Esophagus muscularis mucosa (tissue), 4 donors: ENCODE data around the gene CCND3. TPM values are rescaled to one million over a fixed set of nuclear protein-coding genes. Genes with fewer than 3 reads are reported as not detected.
A peak's percentile ranks its signal among the peaks of the same experiment; 100 is the strongest.

Experiments used
- DNase-seq: peaks from one replicate; pipeline ENCODE4 v3.0.0-alpha.2; 2017; ENCODE audit errors: extremely low spot score
- H3K27ac ChIP-seq, 4 donors: fragments of 200-600 bp; sonication (generic); replicated peaks in 1 of 4; 1 replicate in 3 of 4; 2 replicates in 1 of 4; pipeline ENCODE4 v1.5.1; 2016 to 2019; ENCODE audit warnings: mild to moderate bottlenecking in 1 of 4
- H3K27me3 ChIP-seq, 4 donors: fragments of 200-600 bp; sonication (generic); one replicate each; pipeline versions ENCODE4 v1.5.1 to v1.6.0; 2016 to 2019
- H3K36me3 ChIP-seq, 4 donors: fragments of 200-600 bp; sonication (generic); one replicate each; pipeline ENCODE4 v1.5.1; 2016 to 2019
- H3K4me1 ChIP-seq, 4 donors: fragments of 200-600 bp; sonication (generic); one replicate each; pipeline ENCODE4 v1.5.1; 2016 to 2019
- H3K4me3 ChIP-seq, 4 donors: fragments of 200-600 bp; sonication (generic); 1 replicate in 2 of 4; 2 replicates in 2 of 4; pipeline ENCODE4 v1.5.1; 2016 to 2019; ENCODE audit warnings: mild to moderate bottlenecking in 4 of 4, moderate library complexity in 1 of 4
- H3K9me3 ChIP-seq, 4 donors: fragments of 200-600 bp; sonication (generic); 1 replicate in 3 of 4; 2 replicates in 1 of 4; pipeline ENCODE4 v1.5.1; 2016 to 2019
- EP300 ChIP-seq: sonication (generic); formaldehyde crosslinking; IDR thresholded peaks from one replicate; pipeline ENCODE4 v1.6.1; 2017; ENCODE audit warnings: antibody characterized with exemption
- POLR2A ChIP-seq: fragments of 450-650 bp; IDR thresholded peaks from one replicate; pipeline ENCODE4 v1.6.1; 2017; ENCODE audit warnings: antibody characterized with exemption, moderate library complexity, mild to moderate bottlenecking, low read depth
- POLR2AphosphoS5 ChIP-seq, 2 donors: sonication (generic); formaldehyde crosslinking; IDR thresholded peaks; one replicate each; pipeline ENCODE4 v1.6.1; 2017; ENCODE audit warnings: antibody characterized with exemption in 2 of 2
- WGBS: methylation state at CpG from one replicate; pipeline ENCODE4 v1.1.5; 2018; 5-methylcytosine and 5-hydroxymethylcytosine counted together
- intact Hi-C: fragments of 100-400 bp; cut with DNase I; formaldehyde crosslinking; loops from one replicate; pipeline ENCODE4 v1.15.1; 2023
- total RNA-seq, 4 donors: library from RNA; depleted of rRNA; stranded (reverse); fragments of >200 nt; gene quantifications; one replicate each; pipeline versions ENCODE4 v1.1.0 to v1.2.1, GENCODE V29; 2016
- TF ChIP-seq, protein P1 (sequence below), 3 experiments: fragments of 200-600 bp in 2 of 3; fragments of 450-650 bp in 1 of 3; sonication (generic) in 2 of 3; IDR thresholded peaks; one replicate each; pipeline ENCODE4 v1.5.1; 2017 to 2019; ENCODE audit warnings: antibody characterized with exemption in 3 of 3, mild to moderate bottlenecking in 2 of 3, moderate library complexity in 1 of 3

CCND3 gene
- total RNA-seq, 4 donors from 2014 or later, result 110 to 167 (median 133) TPM

DNA sequence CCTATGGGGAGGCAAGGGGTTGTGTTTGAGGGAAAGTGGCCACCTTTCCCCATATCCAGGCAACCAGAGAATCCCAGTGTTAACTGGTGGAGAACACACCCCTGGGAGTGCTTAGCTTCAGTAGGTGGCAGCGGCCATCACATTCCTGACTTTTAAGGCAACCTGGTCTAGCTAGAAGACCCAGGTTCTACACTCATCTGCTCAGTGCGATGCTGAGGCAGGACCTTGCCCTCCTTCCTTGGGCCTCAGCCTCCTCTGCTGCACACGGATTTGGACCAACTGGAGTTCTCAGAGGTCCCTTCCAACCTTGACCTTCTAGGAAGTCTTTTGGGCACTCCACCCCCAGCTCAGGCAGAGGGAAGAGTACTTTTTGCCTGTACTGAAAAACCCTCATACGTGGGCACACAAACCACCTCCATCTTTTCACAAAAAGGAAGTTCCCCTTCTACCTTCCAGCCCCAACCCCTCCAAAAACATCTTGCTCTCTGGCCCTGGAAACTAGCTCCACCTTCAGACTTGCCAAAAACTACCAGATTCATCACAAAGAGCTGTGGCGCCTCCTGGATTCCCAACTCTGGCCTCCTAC lies 2.9 kb downstream of the CCND3 start:
- peaks cover 14 to 47% (median 35%) of the 10 kb centered on the region in 4 donors for H3K36me3 ChIP-seq
- peak overlapping the region; percentile 86 to 96 (median 92) for H3K27ac ChIP-seq
- peaks cover 57 to 68% (median 60%) of the 10 kb centered on the region in 4 donors for H3K4me1 ChIP-seq

DNA sequence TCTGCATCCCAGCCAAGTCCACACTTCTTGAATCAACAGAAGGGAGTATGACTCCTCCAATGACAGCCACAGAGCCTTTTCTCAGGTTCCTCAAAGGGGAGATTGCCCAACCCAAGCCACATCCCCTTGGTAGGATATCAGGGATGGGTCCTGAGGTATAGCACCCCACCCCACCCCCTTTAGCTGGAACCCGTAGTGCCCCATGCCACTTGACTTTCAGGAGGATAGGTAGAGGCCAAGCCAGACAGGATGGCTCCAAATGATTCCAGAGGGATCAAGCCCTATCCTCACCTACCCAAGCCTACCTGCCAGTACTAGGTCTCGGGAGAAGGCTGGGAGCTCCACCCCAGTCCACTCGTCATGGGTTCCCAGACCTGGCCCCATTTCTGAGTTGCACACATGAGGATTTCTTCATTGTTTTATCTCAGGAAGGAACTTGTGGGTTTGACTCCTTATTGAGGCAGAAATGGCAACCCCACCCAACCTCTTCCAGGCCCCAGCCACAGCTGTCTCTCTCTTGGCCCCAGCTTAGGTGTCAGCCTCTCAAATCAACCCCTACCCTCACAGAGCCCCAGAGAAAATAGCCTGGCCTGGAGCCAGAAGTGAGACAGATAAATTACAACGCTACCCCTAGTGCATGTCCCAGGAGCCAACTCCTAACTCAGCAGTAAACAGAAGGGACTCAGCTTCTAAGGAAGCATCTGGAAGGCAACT lies 3.6 kb downstream of the CCND3 start:
- Histone ChIP-seq H3K27me3 (no peaks in the 10 kb centered on the region), H3K9me3 (no peaks in the 10 kb centered on the region), H3K4me1 (peaks cover 57 to 68% (median 60%) of the 10 kb centered on the region in 4 donors), H3K4me3 (no peak overlapping the region), H3K27ac (peak overlapping the region; percentile 34 to 96 (median 88)), H3K36me3 (peaks cover 20 to 54% (median 42%) of the 10 kb centered on the region in 4 donors)
- 49% methylated on average over 4 of the region's 4 CpGs for WGBS
- intact Hi-C loops, result loop anchor here (2.0 to 10.0 kb wide), 2 partner anchors 93 to 107 kb away; no protein-coding TSS in a partner anchor
- no peak for DNase-seq
- no peak for TF ChIP-seq POLR2AphosphoS5 (IDR thresholded peaks at IDR 0.05)
- TF ChIP-seq, protein P1, sequence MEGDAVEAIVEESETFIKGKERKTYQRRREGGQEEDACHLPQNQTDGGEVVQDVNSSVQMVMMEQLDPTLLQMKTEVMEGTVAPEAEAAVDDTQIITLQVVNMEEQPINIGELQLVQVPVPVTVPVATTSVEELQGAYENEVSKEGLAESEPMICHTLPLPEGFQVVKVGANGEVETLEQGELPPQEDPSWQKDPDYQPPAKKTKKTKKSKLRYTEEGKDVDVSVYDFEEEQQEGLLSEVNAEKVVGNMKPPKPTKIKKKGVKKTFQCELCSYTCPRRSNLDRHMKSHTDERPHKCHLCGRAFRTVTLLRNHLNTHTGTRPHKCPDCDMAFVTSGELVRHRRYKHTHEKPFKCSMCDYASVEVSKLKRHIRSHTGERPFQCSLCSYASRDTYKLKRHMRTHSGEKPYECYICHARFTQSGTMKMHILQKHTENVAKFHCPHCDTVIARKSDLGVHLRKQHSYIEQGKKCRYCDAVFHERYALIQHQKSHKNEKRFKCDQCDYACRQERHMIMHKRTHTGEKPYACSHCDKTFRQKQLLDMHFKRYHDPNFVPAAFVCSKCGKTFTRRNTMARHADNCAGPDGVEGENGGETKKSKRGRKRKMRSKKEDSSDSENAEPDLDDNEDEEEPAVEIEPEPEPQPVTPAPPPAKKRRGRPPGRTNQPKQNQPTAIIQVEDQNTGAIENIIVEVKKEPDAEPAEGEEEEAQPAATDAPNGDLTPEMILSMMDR (IDR thresholded peaks at IDR 0.05), result no peak
- TF ChIP-seq EP300, result no peak
- no peak for TF ChIP-seq POLR2A

More for the DNA sequence above, 2.9 kb downstream of the CCND3 start:
- 55% methylated on average over 3 of the region's 5 CpGs for WGBS
- intact Hi-C loops, result loop anchor here (10.0 kb wide), 1 partner anchor 94 kb away; no protein-coding TSS in a partner anchor
- H3K4me3 ChIP-seq, result no peak overlapping the region
- no peak for DNase-seq
- H3K27me3 ChIP-seq, result no peaks in the 10 kb centered on the region
- TF ChIP-seq POLR2AphosphoS5 (IDR thresholded peaks at IDR 0.05) (no peak), POLR2A (no peak)
- H3K9me3 ChIP-seq, result no peaks in the 10 kb centered on the region

DNA sequence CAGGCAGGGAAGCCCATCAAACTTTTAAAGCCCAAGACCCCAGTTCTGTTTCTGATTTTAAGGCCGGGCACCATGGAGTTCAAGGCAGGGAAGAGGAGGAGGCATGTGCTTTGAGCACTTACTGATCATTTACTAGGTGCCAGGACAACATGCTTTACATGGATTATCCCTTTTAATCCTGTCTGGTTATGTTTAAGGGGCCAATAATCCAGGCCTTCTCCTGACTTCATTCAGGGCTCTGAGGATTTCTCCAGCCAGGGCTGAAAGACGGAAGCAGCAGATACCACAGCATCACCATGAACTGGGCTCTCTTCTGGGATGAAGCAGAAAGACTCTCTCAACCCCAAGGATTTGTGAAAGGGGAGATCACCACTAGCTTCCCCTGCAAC lies 4.1 kb downstream of the CCND3 start:
- TF ChIP-seq POLR2AphosphoS5 (IDR thresholded peaks at IDR 0.05) (no peak), POLR2A (no peak), EP300 (no peak)
- TF ChIP-seq, protein P1 (IDR thresholded peaks at IDR 0.05), result no peak
- H3K36me3 ChIP-seq, result peaks cover 26 to 60% (median 47%) of the 10 kb centered on the region in 4 donors
- peaks cover 55 to 64% (median 58%) of the 10 kb centered on the region in 4 donors for H3K4me1 ChIP-seq
- H3K4me3 ChIP-seq, result no peak overlapping the region
- 62% methylated on average over 2 of the region's 2 CpGs for WGBS
- DNase-seq, result no peak
- intact Hi-C loops, result loop anchor here (2.0 to 10.0 kb wide), 2 partner anchors 93 to 107 kb away; no protein-coding TSS in a partner anchor
- H3K9me3 ChIP-seq, result no peaks in the 10 kb centered on the region
- no peaks in the 10 kb centered on the region for H3K27me3 ChIP-seq
- peak overlapping the region; percentile 20 to 96 (median 60) for H3K27ac ChIP-seq

DNA sequence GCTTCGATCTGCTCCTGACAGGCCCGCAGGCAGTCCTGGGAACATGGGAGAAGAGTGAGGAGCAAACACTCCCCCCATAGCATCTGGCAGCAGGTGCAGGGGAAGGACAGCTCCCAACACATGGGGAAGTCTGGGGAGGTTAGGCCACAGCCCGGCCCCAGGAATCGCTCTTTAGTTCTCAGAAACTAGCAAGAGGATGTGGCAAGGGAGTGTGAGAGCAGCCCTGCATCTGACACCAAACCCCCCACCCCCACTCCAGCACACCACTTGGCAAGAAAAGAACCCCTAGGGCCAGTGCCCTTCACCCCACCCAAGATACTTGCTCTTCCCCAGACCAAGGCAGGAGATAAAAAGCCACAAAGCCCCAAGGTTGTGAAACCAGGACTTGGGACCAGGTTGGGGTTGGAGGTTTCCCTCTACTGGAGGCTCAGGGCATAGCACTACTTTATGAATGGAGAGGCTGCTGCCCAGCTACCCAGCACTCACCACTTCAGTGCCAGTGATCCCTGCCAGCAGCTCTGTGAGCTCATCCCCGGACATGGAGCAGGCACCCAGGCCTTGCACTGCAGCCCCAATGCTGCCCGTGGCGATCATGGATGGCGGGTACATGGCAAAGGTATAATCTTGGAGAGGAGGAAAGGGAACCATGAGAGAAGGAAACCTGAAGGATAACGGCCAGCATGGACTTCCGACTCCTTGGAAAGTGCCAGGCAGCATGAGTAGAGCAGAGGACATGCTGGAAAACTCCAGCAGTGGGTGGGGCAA lies 5.4 kb downstream of the CCND3 start:
- peaks cover 38 to 72% (median 59%) of the 10 kb centered on the region in 4 donors for H3K36me3 ChIP-seq
- WGBS, result 38% methylated on average over 8 of the region's 10 CpGs
- DNase-seq, result no peak
- no peaks in the 10 kb centered on the region for H3K27me3 ChIP-seq
- H3K27ac ChIP-seq, result peak overlapping the region in 3 of 4 donors; percentile 9 to 96 (median 21)
- no peak overlapping the region for H3K4me3 ChIP-seq
- intact Hi-C loops, result loop anchor here (2.0 to 10.0 kb wide), 2 partner anchors 91 to 109 kb away; no protein-coding TSS in a partner anchor
- peaks cover 50 to 55% (median 53%) of the 10 kb centered on the region in 4 donors for H3K4me1 ChIP-seq
- no peaks in the 10 kb centered on the region for H3K9me3 ChIP-seq
- TF ChIP-seq POLR2AphosphoS5 (IDR thresholded peaks at IDR 0.05) (peak; percentile 10 to 36), EP300 (no peak)
- TF ChIP-seq, protein P1 (IDR thresholded peaks at IDR 0.05), result peak; percentile 71 to 90 (median 73)
